Activated T-cell treated with anti-CD3 and anti-CD28 coated beads for 1 hour (primary cell): ENCODE data around the gene LHFPL3.
"Not testable (repeated sequence)": the region's sequence is repeated elsewhere in the genome, so short reads cannot be mapped to it uniquely, and the experiment has no call there.

ENCODE experiments used
- DNase-seq: peaks from one replicate; pipeline ENCODE4 v3.0.0-alpha.2; 2020; ENCODE audit warnings: low read depth

LHFPL3 gene

DNA sequence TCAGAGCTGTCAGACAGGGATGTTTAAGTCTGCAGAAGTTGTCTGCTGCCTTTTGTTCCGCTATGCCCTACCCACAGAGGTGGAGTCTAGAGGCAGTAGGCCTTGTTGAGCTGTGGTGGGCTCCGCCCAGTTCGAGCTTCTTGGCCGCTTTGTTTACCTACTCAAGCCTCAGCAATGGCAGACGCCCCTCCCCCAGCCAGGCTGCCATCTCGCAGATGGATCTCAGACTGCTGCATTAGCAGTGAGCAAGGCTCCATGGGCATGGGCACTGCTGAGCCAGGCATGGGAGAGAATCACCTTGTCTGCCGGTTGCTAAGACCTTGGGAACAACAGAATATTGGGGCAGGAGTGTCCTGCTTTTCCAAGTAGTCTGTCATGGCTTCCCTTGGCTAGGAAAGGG is 267.2 kb downstream of the LHFPL3 start:
- not testable (repeated sequence) for DNase-seq

DNA sequence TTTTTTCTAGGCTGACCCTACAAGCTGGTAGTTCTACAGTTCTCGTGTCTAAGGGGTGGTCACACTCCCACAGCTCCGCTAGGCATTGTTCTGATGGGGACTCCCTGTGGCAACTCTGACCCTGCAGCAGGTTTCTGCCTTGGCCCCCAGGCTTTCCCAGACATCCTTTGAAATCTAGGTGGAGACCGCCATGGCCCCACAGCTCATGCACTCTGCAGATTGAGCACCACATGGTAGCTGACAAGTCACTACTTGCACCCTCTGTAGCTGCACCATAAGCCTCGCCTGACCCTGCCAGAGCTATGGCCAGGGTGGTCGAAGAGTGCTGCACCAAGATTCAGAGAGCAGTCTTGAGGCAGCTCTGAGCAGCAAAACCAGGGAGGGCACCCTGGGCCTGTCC is 275.6 kb downstream of the LHFPL3 start:
- DNase-seq, result no peak

DNA sequence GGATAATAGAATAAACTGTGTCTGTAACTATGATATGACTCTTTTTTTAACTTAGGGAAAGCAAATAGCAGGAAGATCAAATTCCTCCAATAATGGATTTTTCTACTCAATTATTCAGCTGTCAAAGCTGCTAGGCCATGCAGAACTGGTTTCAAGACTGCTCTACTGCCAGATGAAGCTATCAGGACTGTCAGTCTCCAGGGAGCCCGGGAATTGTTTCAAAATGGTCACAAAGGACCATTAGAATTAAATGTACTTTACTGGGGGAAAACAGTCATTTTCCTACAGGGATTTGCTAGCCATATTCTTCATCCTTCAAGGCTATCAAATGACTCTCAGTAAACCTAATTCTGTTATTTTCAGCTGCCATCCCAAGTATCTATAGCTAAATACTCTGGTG is 276.3 kb downstream of the LHFPL3 start:
- no peak for DNase-seq

- DNase-seq, result no peak
These were observed 292.9 kb downstream of the LHFPL3 start for GRCh38 chr7:104621321-104621720.

- DNase-seq, result no peak
These were observed 297.6 kb downstream of the LHFPL3 start for GRCh38 chr7:104625956-104626355.

DNA sequence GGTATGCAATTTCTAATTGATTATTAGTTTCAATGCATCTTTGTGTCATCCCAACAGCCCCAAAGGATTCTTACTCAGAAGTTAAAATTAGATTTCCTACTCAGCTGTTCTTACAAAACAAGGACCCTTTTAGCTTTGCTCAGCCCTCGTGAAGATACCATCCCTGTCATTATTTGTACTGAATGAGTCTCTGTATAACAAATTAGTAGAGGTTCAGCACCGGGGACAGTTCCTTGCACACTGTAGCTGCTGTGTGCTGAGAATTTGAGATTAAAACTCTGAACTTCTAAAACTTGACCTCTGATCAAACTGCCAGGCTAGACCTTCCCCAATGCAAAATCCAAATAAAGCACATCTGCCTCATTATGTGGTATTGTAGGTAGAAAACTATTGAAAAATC is 299.1 kb downstream of the LHFPL3 start:
- no peak for DNase-seq

- no peak for DNase-seq
These were observed 299.6 kb downstream of the LHFPL3 start for GRCh38 chr7:104628017-104628416.

- DNase-seq, result no peak
These were observed 301.0 kb downstream of the LHFPL3 start for GRCh38 chr7:104629408-104629807.

- no peak for DNase-seq
These were observed 312.1 kb downstream of the LHFPL3 start for GRCh38 chr7:104640506-104640905.

GRCh38 chr7:104642560-104642959 is 314.2 kb downstream of the LHFPL3 start:
- no peak for DNase-seq

DNA sequence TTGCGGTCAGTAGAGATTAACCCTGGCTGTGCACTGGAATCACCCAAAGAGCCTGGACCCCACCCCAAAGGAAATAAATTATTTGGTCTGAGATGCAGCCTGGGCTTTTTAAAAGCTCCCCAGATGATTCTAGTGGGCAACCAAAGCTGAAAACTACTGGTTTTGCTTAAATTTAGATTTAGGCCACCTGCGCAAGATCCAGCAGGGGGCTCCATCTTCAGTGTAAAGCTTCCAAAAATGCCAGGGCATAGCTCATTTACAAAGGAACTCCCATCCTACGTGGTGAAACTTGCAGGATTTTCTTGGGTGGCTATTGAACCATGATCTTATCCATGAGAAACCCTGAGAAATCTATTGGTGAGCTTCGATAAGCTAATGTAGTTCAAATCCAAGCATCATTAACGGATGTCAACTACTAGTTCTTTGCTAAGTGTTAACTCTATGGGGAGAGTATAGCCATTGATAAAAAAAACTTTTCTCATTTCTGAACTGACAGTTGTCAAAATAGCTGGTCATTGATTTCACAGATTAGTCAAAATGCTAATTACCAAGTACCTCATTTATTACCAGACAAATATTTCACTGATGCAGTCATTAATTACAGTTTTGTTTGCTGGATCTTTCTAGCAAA is 315.3 kb downstream of the LHFPL3 start:
- DNase-seq, result no peak

- DNase-seq, result no peak
These were observed 322.7 kb downstream of the LHFPL3 start for GRCh38 chr7:104650991-104651640.

DNA sequence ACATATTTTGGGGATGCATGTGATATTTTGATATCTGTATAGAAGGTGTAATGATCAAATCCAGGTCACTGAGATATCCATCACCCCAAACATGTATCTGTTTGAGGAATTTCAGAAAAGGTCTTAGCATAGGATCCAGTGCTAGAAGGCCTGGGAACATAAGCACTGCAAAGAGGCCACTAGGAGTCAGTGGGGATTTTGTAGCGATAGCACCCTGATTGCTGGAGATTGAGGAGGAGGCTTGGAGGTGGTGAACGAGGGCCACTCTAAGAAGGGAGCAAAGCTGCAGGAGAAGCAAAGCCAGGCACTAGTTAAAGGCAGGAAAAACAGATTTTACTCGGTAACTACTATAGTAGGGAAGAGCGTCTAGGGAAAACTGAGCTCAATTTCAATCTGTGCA is 324.0 kb downstream of the LHFPL3 start:
- DNase-seq, result no peak

DNA sequence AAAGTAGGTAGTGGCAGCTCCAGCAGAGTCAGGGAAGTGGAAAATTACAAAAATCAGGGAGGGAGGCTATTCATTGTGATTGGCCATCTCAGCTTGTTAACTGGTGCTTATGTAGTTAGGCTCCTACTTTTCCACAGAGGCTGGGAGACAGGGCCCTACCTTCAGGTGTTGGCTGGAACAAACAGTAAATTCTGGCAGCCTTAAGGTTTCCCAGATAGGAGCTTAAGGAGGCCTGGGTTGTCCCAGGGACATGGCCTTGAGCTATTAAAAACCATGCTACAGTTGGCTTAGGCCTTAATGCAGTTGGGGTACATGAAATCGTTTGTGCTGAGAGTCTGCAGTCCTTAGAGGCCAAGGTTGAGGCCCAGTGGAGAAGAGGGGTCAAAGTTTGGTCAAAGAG is 324.5 kb downstream of the LHFPL3 start:
- no peak for DNase-seq

- DNase-seq, result no peak
These were observed 325.5 kb downstream of the LHFPL3 start for GRCh38 chr7:104653825-104654401.

- no peak for DNase-seq
These were observed 327.2 kb downstream of the LHFPL3 start for GRCh38 chr7:104655592-104655991.

DNA sequence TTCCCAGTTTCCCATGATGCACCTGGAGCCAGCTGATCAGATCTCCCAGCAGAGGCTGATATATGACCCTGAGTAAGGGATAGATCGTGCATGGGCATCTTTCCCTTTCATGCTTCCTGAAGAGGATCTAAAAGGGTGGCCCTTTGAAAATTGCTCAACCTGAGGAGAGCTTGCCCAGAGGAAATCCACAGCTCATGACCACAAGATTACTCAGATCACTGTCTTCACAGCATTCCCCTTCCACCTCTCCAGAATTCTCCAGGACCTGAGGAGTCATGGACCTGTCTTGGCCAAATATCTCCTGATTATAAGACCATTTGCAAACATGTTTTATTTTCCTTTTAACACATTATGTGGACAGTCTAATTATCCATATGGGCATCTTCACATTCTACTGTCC is 328.1 kb downstream of the LHFPL3 start:
- no peak for DNase-seq

GRCh38 chr7:104657134-104657533 is 328.7 kb downstream of the LHFPL3 start:
- DNase-seq, result no peak

- no peak for DNase-seq
These were observed 333.2 kb downstream of the LHFPL3 start for GRCh38 chr7:104661575-104661974.

- DNase-seq, result no peak
These were observed 336.2 kb downstream of the LHFPL3 start for GRCh38 chr7:104664648-104665047.

- no peak for DNase-seq
These were observed 349.2 kb downstream of the LHFPL3 start for GRCh38 chr7:104677587-104677986.

GRCh38 chr7:104679085-104679484 is 350.7 kb downstream of the LHFPL3 start:
- DNase-seq, result no peak

DNA sequence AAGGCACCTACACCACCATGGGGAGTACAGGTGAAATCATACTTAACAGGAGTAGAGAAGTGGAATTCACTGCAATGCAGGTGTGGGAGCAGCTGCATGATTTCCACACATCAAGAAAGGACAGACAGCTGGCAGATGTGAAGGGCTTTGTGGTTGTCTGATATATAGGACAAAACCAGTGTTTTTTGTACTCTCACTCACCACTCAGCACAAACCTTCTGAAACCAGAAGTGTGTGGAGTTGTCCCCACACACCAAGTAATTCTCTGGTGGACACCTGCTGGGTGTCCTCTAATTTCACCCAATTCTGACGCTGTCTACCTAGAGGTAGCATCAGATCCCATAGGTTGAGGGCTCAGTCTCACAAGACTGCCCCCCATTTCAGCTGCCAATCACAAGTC is 357.9 kb downstream of the LHFPL3 start:
- no peak for DNase-seq

GRCh38 chr7:104694710-104695109 is 366.3 kb downstream of the LHFPL3 start:
- no peak for DNase-seq
